ENCODE measurements around the gene GPC2. TPM values are rescaled to one million over a fixed set of nuclear protein-coding genes. Genes with fewer than 3 reads are reported as not detected.

Gene GPC2
- total RNA-seq, 1 donor from 2014 or later = 106 TPM

DNA sequence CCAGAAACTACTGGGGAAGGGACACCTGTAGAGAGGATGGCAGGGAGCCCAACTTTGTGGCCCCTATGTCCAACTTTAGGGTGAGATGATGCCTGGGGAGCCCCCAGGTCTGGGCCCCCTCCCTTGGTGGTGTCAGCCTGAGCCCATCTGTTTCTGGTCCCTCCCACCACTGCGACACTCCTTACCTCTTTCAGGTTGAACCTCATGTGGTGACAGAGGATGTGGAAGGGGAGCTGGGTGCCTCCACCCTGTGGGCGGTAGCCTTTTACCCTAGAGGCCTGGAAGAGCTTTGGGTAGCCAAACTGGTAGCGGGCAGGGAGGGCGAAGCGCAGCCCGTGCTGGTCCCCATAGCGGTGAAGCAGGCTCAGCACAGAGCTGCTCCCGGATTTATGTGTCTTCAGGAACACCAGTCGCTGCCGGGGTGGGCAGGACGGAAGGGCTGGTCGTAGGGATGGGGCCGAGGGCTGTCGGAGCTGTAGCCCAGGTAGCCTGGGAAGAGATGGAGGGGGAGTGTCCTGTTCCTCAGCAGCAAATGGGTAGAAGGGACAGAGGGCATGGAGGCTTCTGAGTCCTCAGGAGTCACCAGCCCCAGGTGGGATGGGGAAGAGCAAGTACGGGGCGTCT, 10.8 kb downstream of the GPC2 start:
- Mint-ChIP-seq H3K4me3 (peak overlapping the region; percentile 85), H3K36me3 (ENCODE audit: low read depth) (no peaks in the 10 kb centered on the region), H3K9me3 (no peaks in the 10 kb centered on the region), H3K27ac (ENCODE audit: unreplicated experiment) (no peak overlapping the region), H3K4me1 (peaks cover 44% of the 10 kb centered on the region), H3K27me3 (ENCODE audit: low read depth) (peaks cover 36% of the 10 kb centered on the region)
- TF ChIP-seq, protein P1, sequence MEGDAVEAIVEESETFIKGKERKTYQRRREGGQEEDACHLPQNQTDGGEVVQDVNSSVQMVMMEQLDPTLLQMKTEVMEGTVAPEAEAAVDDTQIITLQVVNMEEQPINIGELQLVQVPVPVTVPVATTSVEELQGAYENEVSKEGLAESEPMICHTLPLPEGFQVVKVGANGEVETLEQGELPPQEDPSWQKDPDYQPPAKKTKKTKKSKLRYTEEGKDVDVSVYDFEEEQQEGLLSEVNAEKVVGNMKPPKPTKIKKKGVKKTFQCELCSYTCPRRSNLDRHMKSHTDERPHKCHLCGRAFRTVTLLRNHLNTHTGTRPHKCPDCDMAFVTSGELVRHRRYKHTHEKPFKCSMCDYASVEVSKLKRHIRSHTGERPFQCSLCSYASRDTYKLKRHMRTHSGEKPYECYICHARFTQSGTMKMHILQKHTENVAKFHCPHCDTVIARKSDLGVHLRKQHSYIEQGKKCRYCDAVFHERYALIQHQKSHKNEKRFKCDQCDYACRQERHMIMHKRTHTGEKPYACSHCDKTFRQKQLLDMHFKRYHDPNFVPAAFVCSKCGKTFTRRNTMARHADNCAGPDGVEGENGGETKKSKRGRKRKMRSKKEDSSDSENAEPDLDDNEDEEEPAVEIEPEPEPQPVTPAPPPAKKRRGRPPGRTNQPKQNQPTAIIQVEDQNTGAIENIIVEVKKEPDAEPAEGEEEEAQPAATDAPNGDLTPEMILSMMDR (conservative IDR thresholded peaks at IDR 0.05) = no peak
- DNase-seq (ENCODE audit: low read depth, low spot score) = no peak

DNA sequence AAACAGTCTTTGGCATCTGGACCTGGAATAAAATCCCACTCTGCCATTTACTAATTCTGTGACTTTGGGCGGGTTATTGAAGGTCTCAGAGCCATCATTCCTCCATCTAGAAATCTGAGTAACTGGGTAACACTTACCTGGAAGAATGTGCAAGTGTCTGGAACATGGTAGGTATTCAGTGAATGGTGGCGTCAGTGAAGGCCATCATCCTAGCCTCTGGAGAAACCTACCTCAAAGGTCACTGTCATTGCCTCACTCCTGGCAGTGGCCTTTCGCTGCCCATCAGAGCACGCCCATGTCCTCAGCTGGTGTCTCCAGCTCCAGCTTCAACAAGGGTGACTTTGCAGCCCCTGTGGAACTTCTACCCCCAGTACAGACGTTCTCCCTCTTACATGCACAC, 13.3 kb downstream of the GPC2 start:
- TF ChIP-seq, protein P1 (conservative IDR thresholded peaks at IDR 0.05) = no peak
- H3K9me3 Mint-ChIP-seq = no peaks in the 10 kb centered on the region
- peaks cover 31% of the 10 kb centered on the region for H3K27me3 Mint-ChIP-seq (ENCODE audit: low read depth)

DNA sequence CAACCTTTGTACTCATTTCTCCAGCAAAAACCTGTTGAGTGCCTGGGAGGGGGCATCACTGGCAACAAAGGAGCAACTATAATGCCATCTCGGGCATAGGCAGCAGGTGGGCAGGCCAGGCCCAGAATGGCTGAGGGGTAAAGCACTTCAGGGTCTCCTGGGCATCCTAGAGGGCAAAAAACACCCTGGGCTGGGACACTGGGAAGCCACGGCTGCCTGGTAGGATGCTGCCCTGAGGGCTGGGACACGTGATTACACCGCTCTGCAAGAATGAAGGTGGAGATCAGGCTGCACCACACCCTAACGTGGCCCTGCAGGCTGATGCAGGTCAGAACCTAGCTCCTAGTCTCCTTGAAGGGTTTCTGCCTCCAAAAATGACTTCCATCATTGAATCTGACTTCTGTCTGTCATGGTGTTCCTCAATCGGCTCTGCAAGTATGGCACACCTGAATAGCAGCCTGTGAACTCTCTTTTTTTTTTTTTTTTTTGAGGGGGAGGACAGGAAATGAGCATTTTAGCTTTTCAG, 14.1 kb downstream of the GPC2 start:
- H3K4me3 Mint-ChIP-seq = peak overlapping the region; percentile 63

More for the DNA sequence above, 13.3 kb downstream of the GPC2 start:
- DNase-seq (ENCODE audit: low read depth, low spot score) = no peak
- peak overlapping the region; percentile 6 for H3K4me3 Mint-ChIP-seq
- H3K36me3 Mint-ChIP-seq (ENCODE audit: low read depth) = no peaks in the 10 kb centered on the region
- H3K4me1 Mint-ChIP-seq = peaks cover 29% of the 10 kb centered on the region
- no peak overlapping the region for H3K27ac Mint-ChIP-seq (ENCODE audit: unreplicated experiment)

DNA sequence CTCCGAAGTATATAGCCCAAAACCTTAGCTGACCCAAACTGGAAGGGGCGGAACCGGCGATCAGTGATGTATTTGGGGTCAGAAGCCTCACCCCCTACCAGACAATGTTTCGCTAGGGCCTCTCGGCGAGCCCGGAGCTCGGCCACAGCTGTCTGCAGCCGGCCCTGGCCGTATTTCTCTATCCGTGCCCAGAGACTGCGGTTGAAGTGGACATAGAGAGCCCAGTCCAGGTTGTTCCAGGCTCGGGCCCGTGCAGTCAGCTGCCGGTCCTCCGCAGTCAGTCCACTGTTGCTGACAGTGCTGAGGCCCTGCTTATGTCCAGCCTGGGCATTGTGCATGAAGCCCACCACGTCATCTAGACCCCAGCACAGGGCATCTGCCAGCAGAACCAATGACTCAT, 17.1 kb downstream of the GPC2 start:
- Mint-ChIP-seq H3K27ac (ENCODE audit: unreplicated experiment) (no peak overlapping the region), H3K36me3 (ENCODE audit: low read depth) (no peaks in the 10 kb centered on the region), H3K27me3 (ENCODE audit: low read depth) (no peaks in the 10 kb centered on the region), H3K4me1 (peaks cover 22% of the 10 kb centered on the region), H3K4me3 (peak overlapping the region; percentile 87), H3K9me3 (no peaks in the 10 kb centered on the region)
- DNase-seq (ENCODE audit: low read depth, low spot score) = no peak
- TF ChIP-seq, protein P1 (conservative IDR thresholded peaks at IDR 0.05) = no peak

More for the DNA sequence above, 14.1 kb downstream of the GPC2 start:
- Mint-ChIP-seq H3K4me1 (peaks cover 24% of the 10 kb centered on the region), H3K27ac (ENCODE audit: unreplicated experiment) (no peak overlapping the region), H3K36me3 (ENCODE audit: low read depth) (no peaks in the 10 kb centered on the region), H3K27me3 (ENCODE audit: low read depth) (peaks cover 22% of the 10 kb centered on the region), H3K9me3 (no peaks in the 10 kb centered on the region)
- DNase-seq (ENCODE audit: low read depth, low spot score) = no peak
- TF ChIP-seq, protein P1 (conservative IDR thresholded peaks at IDR 0.05) = no peak

DNA sequence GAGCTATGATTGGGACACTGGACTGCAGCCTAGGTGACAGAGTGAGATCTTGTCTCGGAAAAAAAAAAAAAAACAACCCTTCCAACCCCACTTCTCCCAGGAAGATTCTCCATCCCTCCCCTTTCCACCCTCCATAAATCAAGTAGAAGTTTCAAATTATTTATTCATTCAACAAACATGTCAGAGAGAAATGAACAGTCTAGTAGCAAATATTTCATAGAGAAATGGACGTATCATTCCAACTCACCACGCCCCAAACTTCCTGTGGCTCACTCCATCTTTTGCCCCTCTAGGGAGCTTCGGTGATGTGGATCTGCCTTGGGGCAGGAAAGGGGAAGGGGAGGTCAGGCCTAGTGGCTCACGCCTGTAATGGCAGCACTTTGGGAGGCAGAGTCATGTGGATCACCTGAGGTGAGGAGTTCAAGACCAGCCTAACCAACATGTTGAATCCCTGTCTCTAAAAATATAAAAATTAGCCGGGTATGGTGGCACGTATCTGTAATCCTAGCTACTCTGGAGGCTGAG, 18.0 kb downstream of the GPC2 start:
- Mint-ChIP-seq H3K4me1 (peaks cover 22% of the 10 kb centered on the region), H3K4me3 (peak overlapping the region; percentile 87)
- no peak for DNase-seq (ENCODE audit: low read depth, low spot score)

More for the DNA sequence above, 18.0 kb downstream of the GPC2 start:
- Mint-ChIP-seq H3K27me3 (ENCODE audit: low read depth) (no peaks in the 10 kb centered on the region), H3K27ac (ENCODE audit: unreplicated experiment) (peak overlapping the region; percentile 67), H3K36me3 (ENCODE audit: low read depth) (no peaks in the 10 kb centered on the region), H3K9me3 (no peaks in the 10 kb centered on the region)
- TF ChIP-seq, protein P1 (conservative IDR thresholded peaks at IDR 0.05) = peak; percentile 16

Measured in neural crest cell (in vitro differentiated cells).